Measurements from ENCODE around the gene TWNK. TPM values are rescaled to one million over a fixed set of nuclear protein-coding genes. Genes with fewer than 3 reads are reported as not detected.

The TWNK gene
- total RNA-seq, 4 donors from 2014 or later: 8.3 to 10.8 (median 8.9) TPM

GRCh38 chr10:101028446-101029337, 41.3 kb downstream of the TWNK start:
- Histone ChIP-seq H3K9me3 (no peaks in the 10 kb centered on the region), H3K4me3 (no peak overlapping the region), H3K27me3 (no peaks in the 10 kb centered on the region), H3K4me1 (peaks cover 0 to 23% (median 12%) of the 10 kb centered on the region in 3 donors), H3K36me3 (no peaks in the 10 kb centered on the region), H3K27ac (no peak overlapping the region)
- no peak for TF ChIP-seq EP300 (IDR thresholded peaks at IDR 0.05)
- TF ChIP-seq POLR2AphosphoS5 (IDR thresholded peaks at IDR 0.05): no peak
- ATAC-seq: no peak
- WGBS, 2 donors (ENCODE audit: low coverage in 1 of 2): 53 to 80% methylated on average over 5 of the region's 7 CpGs

GRCh38 chr10:101029520-101030295, 42.4 kb downstream of the TWNK start:
- peaks cover 0 to 2% of the 10 kb centered on the region in 2 donors for H3K36me3 ChIP-seq
- no peaks in the 10 kb centered on the region for H3K9me3 ChIP-seq
- 80 to 83% methylated on average over 1 of the region's 27 CpGs for WGBS, 2 donors (ENCODE audit: low coverage in 1 of 2)
- H3K27ac ChIP-seq: no peak overlapping the region
- H3K4me3 ChIP-seq: no peak overlapping the region
- ATAC-seq: no peak
- TF ChIP-seq CTCF (IDR thresholded peaks at IDR 0.05): no peak
- no peak for TF ChIP-seq POLR2A (IDR thresholded peaks at IDR 0.05)
- TF ChIP-seq POLR2AphosphoS5 (IDR thresholded peaks at IDR 0.05): no peak
- no peak for TF ChIP-seq EP300 (IDR thresholded peaks at IDR 0.05)
- peaks cover 0 to 28% (median 12%) of the 10 kb centered on the region in 3 donors for H3K4me1 ChIP-seq
- H3K27me3 ChIP-seq: no peaks in the 10 kb centered on the region

- H3K4me3 ChIP-seq: peak overlapping the region; percentile 60 to 76
Observed at GRCh38 chr10:101030496-101031127, 43.3 kb downstream of the TWNK start.

GRCh38 chr10:101031128-101031795, 43.9 kb downstream of the TWNK start, which contains the start of the genes PDZD7 and SFXN3:
Gene PDZD7, minus strand, starts transcription at chr10:101031129. Its CDS starts 910 bp downstream, at chr10:101030219.
Gene SFXN3, plus strand, starts transcription at chr10:101031234. Its CDS starts 3,461 bp downstream, at chr10:101034695.
- peak within 1 kb of the TSS; percentile 86 to 98 (median 92) for H3K27ac ChIP-seq
- ATAC-seq: peak; percentile 93
- no peaks in the 10 kb centered on the region for H3K27me3 ChIP-seq
- no peaks in the 10 kb centered on the region for H3K9me3 ChIP-seq
- TF ChIP-seq EP300 (IDR thresholded peaks at IDR 0.05) (no peak), POLR2AphosphoS5 (IDR thresholded peaks at IDR 0.05) (peak; percentile 50), CTCF (IDR thresholded peaks at IDR 0.05) (no peak), POLR2A (IDR thresholded peaks at IDR 0.05) (peak; percentile 42 to 62)
- peak within 1 kb of the TSS; percentile 60 to 76 for H3K4me3 ChIP-seq
- peaks cover 0 to 18% of the 10 kb centered on the region in 2 donors for H3K36me3 ChIP-seq
- 0% methylated on average over 2 to 13 of the region's 38 CpGs for WGBS, 2 donors (ENCODE audit: low coverage in 1 of 2)
- H3K4me1 ChIP-seq: peaks cover 0 to 28% (median 12%) of the 10 kb centered on the region in 3 donors

More at GRCh38 chr10:101030496-101031127, 43.3 kb downstream of the TWNK start:
- Histone ChIP-seq H3K27ac (peak overlapping the region in 3 of 4 donors; percentile 89 to 98 (median 96)), H3K9me3 (no peaks in the 10 kb centered on the region), H3K27me3 (no peaks in the 10 kb centered on the region), H3K36me3 (peaks cover 0 to 11% of the 10 kb centered on the region in 2 donors), H3K4me1 (peaks cover 0 to 28% (median 12%) of the 10 kb centered on the region in 3 donors)
- ATAC-seq: no peak
- WGBS, 2 donors (ENCODE audit: low coverage in 1 of 2): 11% methylated on average over 4 of the region's 25 CpGs; no CpG with 5 or more reads in 1 of the 2 donors
- TF ChIP-seq CTCF (IDR thresholded peaks at IDR 0.05): no peak
- TF ChIP-seq POLR2A (IDR thresholded peaks at IDR 0.05): no peak

All from gastroesophageal sphincter (tissue), 4 donors.